ENCODE measurements around the gene DSCAM.
"Not testable (repeated sequence)": the region's sequence is repeated elsewhere in the genome, so short reads cannot be mapped to it uniquely, and the experiment has no call there.

Gene DSCAM

DNA sequence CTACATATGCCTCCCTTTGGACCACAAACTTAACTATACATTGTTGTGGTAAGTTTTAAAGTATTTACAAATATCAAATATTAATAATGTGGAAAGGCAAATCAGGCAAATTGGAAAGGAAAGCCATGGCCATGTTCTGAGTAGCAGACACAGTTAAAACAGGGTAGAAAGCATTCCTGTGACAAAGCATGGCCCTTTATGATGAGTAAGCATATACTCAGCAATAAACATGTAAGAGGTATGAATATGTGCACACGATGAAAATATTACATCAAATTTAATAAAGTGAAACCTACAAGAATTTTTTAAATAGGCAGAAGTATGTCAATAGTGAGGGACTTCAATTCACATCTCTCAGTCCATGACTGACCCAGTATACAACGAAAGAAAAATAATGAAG is 389.2 kb downstream of the DSCAM start:
- TF ChIP-seq, protein P1, sequence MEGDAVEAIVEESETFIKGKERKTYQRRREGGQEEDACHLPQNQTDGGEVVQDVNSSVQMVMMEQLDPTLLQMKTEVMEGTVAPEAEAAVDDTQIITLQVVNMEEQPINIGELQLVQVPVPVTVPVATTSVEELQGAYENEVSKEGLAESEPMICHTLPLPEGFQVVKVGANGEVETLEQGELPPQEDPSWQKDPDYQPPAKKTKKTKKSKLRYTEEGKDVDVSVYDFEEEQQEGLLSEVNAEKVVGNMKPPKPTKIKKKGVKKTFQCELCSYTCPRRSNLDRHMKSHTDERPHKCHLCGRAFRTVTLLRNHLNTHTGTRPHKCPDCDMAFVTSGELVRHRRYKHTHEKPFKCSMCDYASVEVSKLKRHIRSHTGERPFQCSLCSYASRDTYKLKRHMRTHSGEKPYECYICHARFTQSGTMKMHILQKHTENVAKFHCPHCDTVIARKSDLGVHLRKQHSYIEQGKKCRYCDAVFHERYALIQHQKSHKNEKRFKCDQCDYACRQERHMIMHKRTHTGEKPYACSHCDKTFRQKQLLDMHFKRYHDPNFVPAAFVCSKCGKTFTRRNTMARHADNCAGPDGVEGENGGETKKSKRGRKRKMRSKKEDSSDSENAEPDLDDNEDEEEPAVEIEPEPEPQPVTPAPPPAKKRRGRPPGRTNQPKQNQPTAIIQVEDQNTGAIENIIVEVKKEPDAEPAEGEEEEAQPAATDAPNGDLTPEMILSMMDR (IDR thresholded peaks at IDR 0.05; ENCODE audit: low read depth, low read length) = no peak
- H3K4me3 ChIP-seq (ENCODE audit: low read depth, low read length) = no peak overlapping the region

DNA sequence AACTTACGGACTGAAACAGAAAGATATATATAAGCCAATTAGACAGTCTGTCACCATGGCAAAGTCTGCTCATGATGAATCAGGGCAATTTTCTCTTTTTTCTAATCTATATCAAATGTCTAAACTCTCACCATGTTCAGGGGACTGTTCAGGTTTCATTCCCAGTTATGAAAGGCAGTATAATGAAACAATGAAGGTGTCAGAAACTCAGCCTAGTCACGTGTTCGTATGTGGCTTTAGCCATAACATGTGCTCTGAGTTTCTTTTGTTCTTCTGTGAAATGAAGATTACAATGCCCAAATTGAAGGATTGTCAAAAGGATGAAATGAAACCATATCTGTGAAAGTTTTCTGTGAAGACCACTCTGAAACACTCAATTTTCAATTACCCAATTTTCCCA is 392.9 kb downstream of the DSCAM start:
- no peak overlapping the region for H3K4me3 ChIP-seq (ENCODE audit: low read depth, low read length)
- TF ChIP-seq, protein P1 (IDR thresholded peaks at IDR 0.05; ENCODE audit: low read depth, low read length) = no peak

DNA sequence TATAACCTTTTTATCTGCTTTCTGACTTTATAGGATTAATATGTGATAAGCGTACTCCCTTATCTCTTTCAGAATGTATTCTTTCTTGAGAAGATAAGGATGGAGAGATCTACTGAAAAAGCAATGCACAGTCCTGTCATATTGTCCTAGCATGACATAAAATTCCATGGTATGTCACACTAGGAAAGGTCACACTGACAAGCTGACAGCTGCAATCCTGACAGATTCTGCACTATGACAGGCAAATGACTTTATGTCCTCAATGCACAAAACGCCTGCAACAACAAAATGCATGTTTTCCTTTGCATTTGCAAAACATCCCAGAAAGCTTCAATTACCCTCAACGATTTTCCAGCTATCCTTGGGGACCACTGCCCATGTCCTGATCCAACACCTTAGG is 393.8 kb downstream of the DSCAM start:
- TF ChIP-seq, protein P1 (IDR thresholded peaks at IDR 0.05; ENCODE audit: low read depth, low read length) = no peak
- no peak overlapping the region for H3K4me3 ChIP-seq (ENCODE audit: low read depth, low read length)

DNA sequence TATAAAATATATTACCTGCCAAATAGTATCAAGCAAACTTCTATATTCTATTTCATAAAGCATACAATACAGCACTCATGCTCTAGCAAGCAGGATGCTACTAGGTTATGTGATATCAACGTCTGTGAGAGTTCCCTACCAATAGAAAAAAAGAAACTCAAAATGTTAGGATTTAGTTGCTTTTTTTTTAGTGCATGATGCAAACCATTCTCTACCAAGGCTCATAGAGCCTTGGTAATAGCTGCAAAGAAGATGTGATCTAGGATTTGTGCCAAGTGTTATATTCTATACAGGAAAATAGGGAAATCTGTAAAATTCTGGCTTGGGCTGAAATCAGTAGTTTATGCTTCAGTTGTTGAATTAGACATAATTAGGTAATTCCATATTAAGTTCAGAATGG is 394.4 kb downstream of the DSCAM start:
- TF ChIP-seq, protein P1 (IDR thresholded peaks at IDR 0.05; ENCODE audit: low read depth, low read length) = no peak
- no peak overlapping the region for H3K4me3 ChIP-seq (ENCODE audit: low read depth, low read length)

DNA sequence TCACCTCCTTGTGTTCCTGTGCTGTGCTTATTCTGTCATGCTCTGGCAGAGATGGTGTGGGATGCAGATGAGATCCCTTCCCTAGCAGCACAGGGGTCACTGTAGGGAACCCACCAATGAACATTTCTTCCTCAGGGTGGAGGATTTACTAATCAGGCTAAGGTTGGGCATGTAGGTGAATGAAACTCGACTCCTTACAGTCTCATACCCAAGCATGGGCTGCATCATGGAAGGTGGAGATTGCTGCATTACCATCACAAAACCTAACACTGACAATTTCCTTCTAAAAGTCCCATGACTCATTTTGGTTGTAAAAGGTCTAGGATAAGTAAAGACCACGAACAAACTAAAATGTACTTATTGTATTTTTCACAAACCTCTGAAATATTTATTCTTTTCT is 399.9 kb downstream of the DSCAM start:
- H3K4me3 ChIP-seq (ENCODE audit: low read depth, low read length) = no peak overlapping the region
- TF ChIP-seq, protein P1 (IDR thresholded peaks at IDR 0.05; ENCODE audit: low read depth, low read length) = no peak

DNA sequence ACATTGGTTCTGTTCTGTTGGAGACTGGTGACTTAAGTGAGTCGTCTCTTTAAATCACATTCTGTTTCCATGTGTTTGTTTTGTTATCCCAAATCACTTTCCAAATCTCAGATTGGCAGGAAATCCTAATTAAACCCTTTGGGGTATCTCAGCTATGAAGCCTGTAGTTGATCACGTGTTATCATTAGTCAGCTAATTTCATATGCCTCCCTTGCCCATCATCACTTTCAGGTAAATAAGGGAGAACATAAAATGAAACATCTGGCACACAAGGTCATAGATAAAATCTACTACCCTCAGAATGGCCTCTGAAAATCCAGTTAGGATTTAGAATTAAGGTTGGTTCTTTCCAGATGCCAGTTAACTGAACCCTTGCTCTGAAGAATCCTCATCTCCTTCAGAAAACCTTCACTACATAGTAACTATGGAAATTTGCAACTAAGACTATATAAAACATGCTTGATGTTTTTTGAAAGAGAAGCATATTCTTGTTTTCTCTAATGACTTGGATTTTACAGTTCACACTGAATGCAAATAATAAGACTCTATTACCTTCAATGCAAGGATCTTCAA is 401.5 kb downstream of the DSCAM start:
- no peak overlapping the region for H3K4me3 ChIP-seq (ENCODE audit: low read depth, low read length)
- TF ChIP-seq, protein P1 (IDR thresholded peaks at IDR 0.05; ENCODE audit: low read depth, low read length) = no peak

DNA sequence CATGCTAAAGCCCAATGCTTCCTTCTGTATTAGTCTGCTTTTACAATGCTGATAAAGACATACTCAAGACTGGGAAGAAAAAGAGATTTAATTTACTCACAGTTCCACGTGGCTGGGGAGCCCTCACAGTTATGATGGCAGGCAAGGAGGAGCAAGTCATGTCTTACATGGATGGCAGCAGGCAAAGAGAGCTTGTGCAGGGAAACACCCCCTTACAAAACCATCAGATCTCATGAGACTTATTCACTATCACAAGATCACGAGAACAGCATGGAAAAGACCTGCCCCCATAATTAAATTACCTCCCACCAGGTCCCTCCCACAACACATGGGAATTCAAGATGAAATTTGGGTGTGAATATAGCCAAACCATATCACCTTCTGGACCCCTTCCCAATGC is 407.4 kb downstream of the DSCAM start:
- H3K4me3 ChIP-seq (ENCODE audit: low read depth, low read length) = not testable (repeated sequence)

DNA sequence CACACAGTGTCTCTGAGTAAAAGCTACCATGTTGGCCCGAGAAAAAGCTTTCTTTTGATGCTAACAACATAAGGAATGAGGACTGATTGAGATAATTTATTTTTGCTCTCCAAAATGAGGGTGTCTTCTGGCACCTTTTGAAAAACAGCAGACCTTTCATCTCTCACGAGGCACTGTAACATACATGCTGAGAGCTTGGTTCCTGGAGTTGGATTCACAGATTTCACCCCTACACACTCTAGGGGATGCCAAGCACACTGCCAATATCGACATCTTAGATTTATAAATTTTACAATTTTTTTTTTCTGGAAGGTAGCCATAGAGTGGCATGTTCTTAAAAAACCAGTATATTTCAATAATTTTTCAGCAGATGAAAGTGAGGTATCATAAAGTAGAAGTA is 408.3 kb downstream of the DSCAM start:
- TF ChIP-seq, protein P1 (IDR thresholded peaks at IDR 0.05; ENCODE audit: low read depth, low read length) = no peak
- no peak overlapping the region for H3K4me3 ChIP-seq (ENCODE audit: low read depth, low read length)

Measured in WI38 (cell line).